A549 treated with CpdA at 1 μM for 4 hours (cell line): ENCODE measurements around the gene LRRC17. TPM values are rescaled to one million over a fixed set of nuclear protein-coding genes. Genes with fewer than 3 reads are reported as not detected.

Experiments
- total RNA-seq: library from RNA; stranded (reverse); fragments of 200-300 nt; extraction: Qiagen RNA extraction; gene quantifications from 5 replicates; pipeline ENCODE4 v1.2.3, GENCODE V29; 2022; ENCODE audit warnings: low read depth

Gene LRRC17
- 0.07 to 0.12 TPM (median 0.07 TPM) in 3 of 5 replicates, not detected in the others for total RNA-seq

DNA sequence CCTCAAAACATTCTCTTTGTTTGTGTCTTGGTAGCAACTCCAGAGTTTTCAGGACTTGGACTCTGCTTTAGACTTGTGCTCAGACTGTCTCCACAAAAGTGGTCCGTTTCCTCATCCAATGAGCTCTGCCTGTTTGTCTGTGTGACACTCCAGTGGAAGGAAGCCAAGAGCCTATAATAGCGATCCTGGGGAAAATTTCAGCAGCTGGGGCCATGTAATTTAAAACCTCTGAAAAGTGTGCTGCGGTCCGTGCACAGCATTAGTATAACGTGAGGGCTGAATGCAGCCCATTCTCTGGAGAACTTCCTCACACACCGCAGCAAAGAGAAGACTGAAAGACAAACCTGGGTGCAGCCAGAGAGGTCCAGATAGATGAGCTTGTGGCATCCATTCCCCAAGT lies at the start of gene LRRC17:
Gene LRRC17 (plus strand): TSS at position 259 of the 400 bp plus-strand sequence. CDS start 20,914 bp downstream, outside the sequence.

Other genes with a start within 250 kb of the LRRC17 start
- gene POLR2J2, start 241.3 kb upstream of the LRRC17 start, total RNA-seq: 0.12 to 0.87 TPM (median 0.61 TPM) in 5 replicates
- 6.7 to 8.2 TPM (median 7.6 TPM) in 5 replicates for gene FAM185A, start 164.0 kb upstream of the LRRC17 start, total RNA-seq
- gene FBXL13, start 161.8 kb downstream of the LRRC17 start, total RNA-seq: 0.12 to 0.61 TPM (median 0.27 TPM) in 5 replicates
- 26.1 to 42.5 TPM (median 40.3 TPM) in 5 replicates for gene ARMC10, start 162.1 kb downstream of the LRRC17 start, total RNA-seq
- 4.1 to 6.1 TPM (median 4.6 TPM) in 5 replicates for gene NAPEPLD, start 236.1 kb downstream of the LRRC17 start, total RNA-seq